DMS114 treated with DMSO at 0.1 percent for 48 hours (cell line): Measurements from ENCODE around the gene SERPINI1.

Experiments
- DNase-seq: peaks from one replicate; lab custom pipeline; 2025; ENCODE audit not compliant: unreplicated experiment; lab: John Stamatoyannopoulos, UW

SERPINI1 gene

GRCh38 chr3:167843481-167843880 is 108.0 kb downstream of the SERPINI1 start:
- DNase-seq, result no peak

DNA sequence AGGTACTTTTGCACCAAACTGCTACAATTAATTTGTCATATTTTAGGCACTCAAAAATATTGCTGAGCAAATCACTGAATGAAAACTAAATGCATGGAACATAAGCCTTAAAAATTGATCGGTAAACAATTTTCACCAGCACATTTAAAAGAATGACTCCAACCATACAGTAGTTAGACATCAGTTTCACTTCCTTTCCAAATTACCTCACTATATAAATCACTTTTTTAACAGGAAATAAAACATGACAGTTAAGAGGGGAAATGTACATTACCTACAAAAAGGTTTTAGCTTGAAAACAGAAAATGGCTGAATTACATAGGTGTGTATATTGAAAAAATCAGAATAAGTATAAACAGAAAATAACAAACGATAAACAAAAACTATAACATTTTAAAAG is 108.4 kb downstream of the SERPINI1 start:
- DNase-seq, result no peak

GRCh38 chr3:167844528-167844927 is 109.0 kb downstream of the SERPINI1 start:
- no peak for DNase-seq

- DNase-seq, result no peak
Measured at GRCh38 chr3:167851171-167851570, 115.7 kb downstream of the SERPINI1 start.

GRCh38 chr3:167851749-167852148 is 116.2 kb downstream of the SERPINI1 start:
- no peak for DNase-seq

- DNase-seq, result no peak
Measured at GRCh38 chr3:167852216-167852615, 116.7 kb downstream of the SERPINI1 start.

- no peak for DNase-seq
Measured at GRCh38 chr3:167854063-167854462, 118.5 kb downstream of the SERPINI1 start.

DNA sequence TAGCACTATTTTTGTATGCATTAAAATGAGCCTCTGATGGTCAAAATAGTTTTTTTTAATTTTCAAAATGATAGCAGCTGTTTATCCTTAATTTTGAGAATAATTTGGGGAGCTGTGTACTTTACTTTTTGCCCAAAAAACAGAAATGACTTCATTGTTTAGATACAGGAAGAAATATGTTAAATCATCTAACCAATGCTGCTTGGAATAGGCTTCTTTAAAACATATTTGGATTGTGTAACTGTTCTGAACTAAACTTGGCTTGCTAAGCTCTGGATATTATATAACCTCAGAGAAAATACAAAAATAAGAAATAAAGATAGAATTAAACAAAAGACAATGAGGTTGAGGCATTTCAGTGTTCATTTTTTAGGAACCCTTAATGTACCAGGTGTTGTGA is 119.3 kb downstream of the SERPINI1 start:
- no peak for DNase-seq

DNA sequence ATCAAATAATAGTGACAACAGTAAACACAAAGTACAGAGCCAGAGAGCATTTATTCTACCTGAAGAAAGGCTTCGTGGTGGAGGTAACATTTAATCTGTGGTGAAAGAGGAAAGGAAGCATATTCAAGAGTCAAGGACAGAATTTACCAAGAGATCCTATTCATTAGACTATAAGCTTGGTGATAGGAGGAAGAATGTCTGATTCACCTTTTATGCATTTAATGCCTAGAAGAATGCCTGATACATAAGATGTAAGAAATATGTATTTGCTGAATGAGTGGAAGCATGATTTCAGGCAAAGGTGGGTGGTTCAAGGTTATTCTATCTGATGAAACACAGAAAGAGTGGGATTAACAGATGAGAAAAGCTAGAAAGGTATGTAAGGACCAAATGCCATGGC is 119.8 kb downstream of the SERPINI1 start:
- DNase-seq, result no peak

GRCh38 chr3:167858865-167859264 is 123.3 kb downstream of the SERPINI1 start:
- DNase-seq, result no peak

- no peak for DNase-seq
Measured at GRCh38 chr3:167859610-167860009, 124.1 kb downstream of the SERPINI1 start.

DNA sequence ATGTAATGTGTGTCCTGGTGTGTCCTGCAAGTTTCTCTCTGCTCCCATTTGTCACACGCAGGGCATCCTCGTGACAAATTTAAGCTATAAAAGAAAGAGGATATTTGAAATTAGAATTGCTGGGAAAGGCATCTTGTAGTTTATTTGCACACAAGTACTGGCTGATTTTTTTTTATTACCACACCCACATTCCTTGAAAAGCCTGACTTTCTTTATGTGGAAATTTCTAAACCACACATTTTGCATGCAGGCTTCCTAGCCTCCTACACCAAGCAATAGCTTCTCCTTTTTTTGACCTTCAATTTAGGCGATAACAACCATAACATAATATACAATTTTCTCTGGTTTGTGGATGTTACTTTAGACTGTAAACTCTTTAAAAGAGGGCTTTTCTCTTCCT is 126.1 kb downstream of the SERPINI1 start:
- no peak for DNase-seq

GRCh38 chr3:167862104-167862730 is 126.7 kb downstream of the SERPINI1 start:
- DNase-seq, result no peak

DNA sequence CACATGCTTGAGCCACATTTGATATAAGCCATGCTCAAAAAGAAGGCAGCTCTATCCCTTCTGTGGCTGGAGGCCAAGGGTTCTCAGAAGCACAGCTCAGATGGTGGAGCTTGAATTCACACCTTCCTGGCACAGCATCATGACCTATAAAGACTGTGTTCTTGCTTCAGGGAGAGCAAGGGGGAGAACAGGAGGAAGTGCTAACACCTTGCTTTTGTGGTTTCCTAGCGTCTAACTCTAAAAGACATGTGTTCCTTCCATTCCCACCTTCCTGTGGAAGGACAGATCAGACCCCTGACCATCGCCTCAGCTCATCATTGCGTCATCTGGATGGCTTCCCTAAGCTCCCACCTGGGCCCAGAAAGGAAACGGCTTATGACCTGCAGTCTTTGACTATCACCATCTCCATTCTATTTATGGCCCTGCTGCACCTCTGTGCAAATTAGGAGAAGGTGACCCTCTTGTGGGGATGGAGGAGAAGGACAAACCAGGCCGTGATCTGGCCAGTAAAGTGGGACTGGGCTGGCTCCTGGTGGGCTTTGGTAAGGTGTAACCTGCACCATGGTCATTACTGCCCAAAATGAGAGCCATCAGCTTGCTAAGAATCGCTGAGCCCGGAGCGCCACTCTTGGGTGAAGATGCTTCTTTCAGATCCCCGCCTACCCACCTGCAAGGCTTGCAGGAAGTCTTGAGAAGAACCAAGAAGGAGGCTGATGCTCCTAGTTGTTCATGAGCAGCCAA is 128.5 kb downstream of the SERPINI1 start:
- DNase-seq, result no peak

DNA sequence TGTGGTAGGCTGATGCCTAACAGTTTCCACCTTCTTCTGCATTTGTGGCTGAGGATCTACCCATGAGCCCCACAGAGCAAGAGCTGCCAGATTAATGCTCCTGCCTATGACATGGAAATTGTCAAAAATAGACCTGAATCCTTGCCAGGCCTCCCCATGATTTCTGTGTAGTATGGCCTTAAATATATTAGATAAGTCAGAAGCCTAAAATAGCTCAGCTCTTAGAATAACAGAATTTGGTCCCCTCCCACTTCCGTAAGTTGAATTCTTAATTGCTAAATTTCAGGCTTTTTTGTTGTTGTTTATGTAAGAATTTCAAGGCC is 129.0 kb downstream of the SERPINI1 start:
- DNase-seq, result no peak

- DNase-seq, result no peak
Measured at GRCh38 chr3:167866331-167866730, 130.8 kb downstream of the SERPINI1 start.

DNA sequence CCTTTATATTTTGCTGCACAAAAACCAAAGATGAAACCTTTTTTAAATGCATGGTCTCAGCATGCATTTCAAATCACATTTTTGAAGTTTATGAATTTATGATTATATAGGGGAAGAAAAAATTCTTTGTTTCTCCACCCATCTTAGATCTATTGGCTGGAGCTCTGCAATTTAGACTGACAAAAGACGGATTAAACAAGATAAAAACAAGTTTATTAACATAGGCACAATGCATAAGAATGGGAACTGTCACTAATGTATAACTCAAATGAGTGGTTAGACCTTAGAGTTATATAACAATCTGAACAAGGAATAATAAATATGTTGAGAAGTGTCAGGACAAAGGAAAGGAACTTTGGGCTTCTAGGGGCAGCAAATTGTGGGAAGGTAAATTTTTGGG is 132.5 kb downstream of the SERPINI1 start:
- DNase-seq, result no peak

GRCh38 chr3:167870181-167870580 is 134.7 kb downstream of the SERPINI1 start:
- no peak for DNase-seq

DNA sequence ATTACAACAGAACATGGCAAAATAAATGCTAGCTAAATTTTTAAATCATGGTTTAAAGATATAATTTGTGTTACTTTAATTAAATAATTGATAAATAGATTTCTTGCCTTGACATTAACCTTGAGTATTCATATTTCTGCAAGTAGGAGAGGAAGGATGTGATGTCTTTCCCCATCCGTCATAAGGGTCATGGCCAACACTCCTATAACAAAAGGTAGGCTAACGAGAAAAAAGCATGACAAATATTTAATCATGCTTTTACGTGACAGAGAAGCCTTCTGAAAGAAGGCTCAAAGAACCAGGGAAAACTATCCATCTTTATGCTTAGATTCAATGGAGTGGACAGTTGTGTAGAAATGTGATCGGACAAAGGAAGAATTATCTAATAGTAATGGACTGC is 135.2 kb downstream of the SERPINI1 start:
- no peak for DNase-seq

GRCh38 chr3:167872032-167872431 is 136.5 kb downstream of the SERPINI1 start:
- DNase-seq, result no peak

- DNase-seq, result no peak
Measured at GRCh38 chr3:167872941-167873340, 137.4 kb downstream of the SERPINI1 start.

DNA sequence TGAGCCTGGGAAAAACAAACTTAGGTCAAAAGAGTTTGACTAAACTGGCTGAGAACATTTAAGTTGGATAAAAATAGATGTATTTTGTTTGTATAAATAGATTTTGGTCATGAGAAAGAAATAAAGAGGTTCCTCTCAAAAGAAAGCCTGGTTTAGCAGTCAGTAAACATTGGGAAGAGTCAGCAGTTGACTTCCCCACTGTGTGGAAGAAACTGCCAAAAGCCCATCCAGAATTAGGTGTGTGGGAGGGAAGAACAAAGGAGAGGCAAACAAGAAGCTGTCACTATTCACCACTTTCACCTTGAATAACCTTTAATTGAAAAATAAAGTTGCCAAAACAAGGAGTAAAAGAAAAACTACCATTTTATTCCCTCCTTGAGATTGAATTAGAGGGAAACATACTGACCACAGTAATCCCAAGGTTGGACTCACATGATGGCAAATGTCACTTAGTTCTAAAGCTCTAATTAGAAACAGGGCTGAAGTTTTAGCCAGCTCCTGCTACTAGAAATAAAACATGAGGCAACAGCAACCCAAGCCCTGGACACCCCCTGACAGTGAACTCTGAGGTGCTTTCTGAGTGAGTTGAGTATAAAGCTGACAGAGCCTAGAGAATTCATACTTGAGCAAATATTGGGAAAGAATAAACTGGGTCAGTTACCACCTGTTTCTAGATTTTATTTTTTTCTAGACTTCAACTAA is 139.3 kb downstream of the SERPINI1 start:
- DNase-seq, result no peak
